ENCODE results near the gene SCYGR6. TPM values are rescaled to one million over a fixed set of nuclear protein-coding genes. Genes with fewer than 3 reads are reported as not detected.

SCYGR6 gene
- total RNA-seq, 1 experiment from 2014 or later, result not detected

DNA sequence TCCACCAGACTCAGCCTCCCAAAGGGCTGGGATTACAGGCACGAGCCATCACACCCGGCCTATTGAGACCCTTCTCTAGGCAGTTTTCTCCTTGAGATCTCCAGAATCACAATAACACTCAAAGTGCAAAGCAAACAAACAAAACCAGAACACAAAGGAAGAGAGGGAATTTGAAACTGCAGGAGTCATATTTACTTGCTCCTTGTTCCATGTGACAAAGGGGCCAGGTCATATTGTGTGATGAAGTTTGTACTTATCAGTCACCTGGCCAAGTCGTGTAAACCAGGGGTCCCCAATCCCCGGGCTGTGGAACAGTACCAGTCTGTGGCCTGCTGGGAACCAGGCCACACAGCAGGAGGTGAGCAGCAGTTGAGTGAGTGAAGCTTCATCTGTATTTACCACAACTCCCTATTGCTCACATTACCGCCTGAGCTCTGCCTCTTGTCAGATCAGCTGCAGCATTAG lies 47.7 kb upstream of the SCYGR6 start:
- BruUV-seq (replicated peaks), result no TSS peak
- intact Hi-C loops (cut with micrococcal nuclease), result no loop called here
- Histone ChIP-seq H3K4me3 (ENCODE audit: low read length) (no peak overlapping the region), H3K9me2 (replicated peaks; ENCODE audit: low read length) (no peaks in the 10 kb centered on the region), H3K4me2 (ENCODE audit: low read length) (no peak overlapping the region), H3K79me2 (ENCODE audit: low read length) (no peaks in the 10 kb centered on the region), H3K27ac (ENCODE audit: low read length) (no peak overlapping the region), H3K36me3 (ENCODE audit: low read depth, low read length) (no peaks in the 10 kb centered on the region), H3K9me3 (ENCODE audit: low read length) (no peaks in the 10 kb centered on the region), H3K9ac (ENCODE audit: low read length) (no peak overlapping the region), H3K4me1 (ENCODE audit: insufficient read depth, low read length) (no peaks in the 10 kb centered on the region), H3F3A (ENCODE audit: low read length, unreplicated experiment) (no peaks in the 10 kb centered on the region), H3K27me3 (ENCODE audit: low read length) (no peaks in the 10 kb centered on the region), H4K20me1 (ENCODE audit: low read length) (no peaks in the 10 kb centered on the region), H2AFZ (ENCODE audit: low read length) (no peak overlapping the region)
- CTCF ChIA-PET, result no interaction called here
- TF ChIP-seq, protein P1, sequence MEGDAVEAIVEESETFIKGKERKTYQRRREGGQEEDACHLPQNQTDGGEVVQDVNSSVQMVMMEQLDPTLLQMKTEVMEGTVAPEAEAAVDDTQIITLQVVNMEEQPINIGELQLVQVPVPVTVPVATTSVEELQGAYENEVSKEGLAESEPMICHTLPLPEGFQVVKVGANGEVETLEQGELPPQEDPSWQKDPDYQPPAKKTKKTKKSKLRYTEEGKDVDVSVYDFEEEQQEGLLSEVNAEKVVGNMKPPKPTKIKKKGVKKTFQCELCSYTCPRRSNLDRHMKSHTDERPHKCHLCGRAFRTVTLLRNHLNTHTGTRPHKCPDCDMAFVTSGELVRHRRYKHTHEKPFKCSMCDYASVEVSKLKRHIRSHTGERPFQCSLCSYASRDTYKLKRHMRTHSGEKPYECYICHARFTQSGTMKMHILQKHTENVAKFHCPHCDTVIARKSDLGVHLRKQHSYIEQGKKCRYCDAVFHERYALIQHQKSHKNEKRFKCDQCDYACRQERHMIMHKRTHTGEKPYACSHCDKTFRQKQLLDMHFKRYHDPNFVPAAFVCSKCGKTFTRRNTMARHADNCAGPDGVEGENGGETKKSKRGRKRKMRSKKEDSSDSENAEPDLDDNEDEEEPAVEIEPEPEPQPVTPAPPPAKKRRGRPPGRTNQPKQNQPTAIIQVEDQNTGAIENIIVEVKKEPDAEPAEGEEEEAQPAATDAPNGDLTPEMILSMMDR (conservative IDR thresholded peaks at IDR 0.05; ENCODE audit: low read depth, low read length), result no peak
- no peak for TF ChIP-seq EZH2phosphoT487 (IDR thresholded peaks at IDR 0.05; ENCODE audit: borderline replicate concordance, low read length)
- TF ChIP-seq EZH2 (IDR thresholded peaks at IDR 0.05; ENCODE audit: low read length, unreplicated experiment), result no peak
- ATAC-seq (no peak), DNase-seq (no peak)
- POLR2A ChIA-PET (ENCODE audit: unreplicated experiment), result no interaction called here

DNA sequence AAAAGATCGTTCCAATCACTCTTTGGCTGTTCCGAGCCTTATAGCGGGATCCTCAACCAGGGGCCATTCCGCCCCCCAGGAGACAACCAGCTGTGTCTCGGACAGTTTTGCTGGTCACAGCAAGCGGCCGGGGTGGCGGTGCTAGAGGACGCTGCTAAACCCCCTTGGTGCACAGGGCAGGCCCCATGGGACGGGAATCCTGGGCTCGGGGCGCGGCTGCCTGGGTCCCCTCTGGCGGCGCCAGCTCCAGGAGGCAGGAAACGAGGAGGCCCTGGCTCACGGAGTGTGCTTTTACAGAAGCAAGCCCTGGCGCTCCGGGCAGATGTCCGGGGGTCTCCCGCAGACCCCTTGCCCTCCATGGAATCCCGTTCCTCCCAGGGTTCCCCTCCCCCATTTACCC lies 43.3 kb upstream of the SCYGR6 start:
- no TSS peak for BruUV-seq (replicated peaks)
- Histone ChIP-seq H3K4me2 (ENCODE audit: low read length) (no peak overlapping the region), H3K9ac (ENCODE audit: low read length) (no peak overlapping the region), H3K79me2 (ENCODE audit: low read length) (no peaks in the 10 kb centered on the region), H3K27ac (ENCODE audit: low read length) (no peak overlapping the region), H2AFZ (ENCODE audit: low read length) (no peak overlapping the region), H3F3A (ENCODE audit: low read length, unreplicated experiment) (no peaks in the 10 kb centered on the region), H3K4me3 (ENCODE audit: low read length) (no peak overlapping the region), H4K20me1 (ENCODE audit: low read length) (no peaks in the 10 kb centered on the region), H3K4me1 (ENCODE audit: insufficient read depth, low read length) (no peaks in the 10 kb centered on the region), H3K27me3 (ENCODE audit: low read length) (no peaks in the 10 kb centered on the region), H3K9me3 (ENCODE audit: low read length) (no peaks in the 10 kb centered on the region), H3K36me3 (ENCODE audit: low read depth, low read length) (no peaks in the 10 kb centered on the region), H3K9me2 (replicated peaks; ENCODE audit: low read length) (no peaks in the 10 kb centered on the region)
- ChIA-PET POLR2A (ENCODE audit: unreplicated experiment) (no interaction called here), CTCF (no interaction called here)
- ATAC-seq (no peak), DNase-seq (no peak)
- TF ChIP-seq, protein P1 (conservative IDR thresholded peaks at IDR 0.05; ENCODE audit: low read depth, low read length), result no peak
- TF ChIP-seq EZH2phosphoT487 (IDR thresholded peaks at IDR 0.05; ENCODE audit: borderline replicate concordance, low read length) (no peak), EZH2 (IDR thresholded peaks at IDR 0.05; ENCODE audit: low read length, unreplicated experiment) (no peak)
- intact Hi-C loops (cut with micrococcal nuclease), result loop anchor here (5.0 kb wide), 1 partner anchor 286 kb away; no protein-coding TSS in a partner anchor

- Histone ChIP-seq H3K4me2 (ENCODE audit: low read length) (no peak overlapping the region), H2AFZ (ENCODE audit: low read length) (no peak overlapping the region), H3K4me1 (ENCODE audit: insufficient read depth, low read length) (no peaks in the 10 kb centered on the region), H3K9me3 (ENCODE audit: low read length) (no peaks in the 10 kb centered on the region), H3F3A (ENCODE audit: low read length, unreplicated experiment) (no peaks in the 10 kb centered on the region), H4K20me1 (ENCODE audit: low read length) (no peaks in the 10 kb centered on the region), H3K27ac (ENCODE audit: low read length) (no peak overlapping the region), H3K27me3 (ENCODE audit: low read length) (no peaks in the 10 kb centered on the region), H3K36me3 (ENCODE audit: low read depth, low read length) (no peaks in the 10 kb centered on the region), H3K9me2 (replicated peaks; ENCODE audit: low read length) (no peaks in the 10 kb centered on the region), H3K4me3 (ENCODE audit: low read length) (no peak overlapping the region), H3K79me2 (ENCODE audit: low read length) (no peaks in the 10 kb centered on the region), H3K9ac (ENCODE audit: low read length) (no peak overlapping the region)
- peak; percentile 100 for ATAC-seq
- TF ChIP-seq, protein P1 (conservative IDR thresholded peaks at IDR 0.05; ENCODE audit: low read depth, low read length), result peak; percentile 91
- TF ChIP-seq EZH2 (IDR thresholded peaks at IDR 0.05; ENCODE audit: low read length, unreplicated experiment) (no peak), EZH2phosphoT487 (IDR thresholded peaks at IDR 0.05; ENCODE audit: borderline replicate concordance, low read length) (no peak)
- DNase-seq, result peak; percentile 81
- intact Hi-C loops (cut with micrococcal nuclease), result loop anchor here (1.0 to 5.0 kb wide), 4 partner anchors 108 to 636 kb away; no protein-coding TSS in a partner anchor
- no TSS peak for BruUV-seq (replicated peaks)
- ChIA-PET POLR2A (ENCODE audit: unreplicated experiment) (interaction anchor here (0.6 kb wide), 1 partner anchor 286 kb away, joined by 3 read pairs; no protein-coding TSS in a partner anchor), CTCF (interaction anchor here (0.6 to 1.4 kb wide), 5 partner anchors 96 to 361 kb away, joined by 3 to 20 read pairs (median 3); no protein-coding TSS in a partner anchor)
These were observed 41.9 kb upstream of the SCYGR6 start for GRCh38 chr2:227766373-227766883.

Measured in PC-3 (cell line).